IPS-18c (cell line): ENCODE measurements around the gene SSR1.

Experiments used
- H3K4me3 ChIP-seq: 2 replicates; pipeline ENCODE4 v1.7.0; 2013; ENCODE audit warnings: low read depth, mild to moderate bottlenecking, low read length, moderate library complexity; ENCODE audit not compliant: insufficient read depth
- H3K9me3 ChIP-seq: one replicate; pipeline ENCODE4 v1.6.1; 2013; ENCODE audit warnings: mild to moderate bottlenecking, low read length, moderate library complexity; ENCODE audit not compliant: control insufficient read depth, insufficient read depth

Gene SSR1

GRCh38 chr6:7237653-7238188 is 75.3 kb downstream of the SSR1 start:
- H3K4me3 ChIP-seq = no peak overlapping the region
- H3K9me3 ChIP-seq = no peaks in the 10 kb centered on the region

GRCh38 chr6:7236306-7237209 is 76.4 kb downstream of the SSR1 start:
- no peak overlapping the region for H3K4me3 ChIP-seq
- H3K9me3 ChIP-seq = no peaks in the 10 kb centered on the region

- no peak overlapping the region for H3K4me3 ChIP-seq
- no peaks in the 10 kb centered on the region for H3K9me3 ChIP-seq
These were observed 77.2 kb downstream of the SSR1 start for GRCh38 chr6:7235712-7236305.

- Histone ChIP-seq H3K9me3 (no peaks in the 10 kb centered on the region), H3K4me3 (no peak overlapping the region)
These were observed 78.5 kb downstream of the SSR1 start for GRCh38 chr6:7234547-7234946.

- Histone ChIP-seq H3K4me3 (no peak overlapping the region), H3K9me3 (no peaks in the 10 kb centered on the region)
These were observed 80.6 kb downstream of the SSR1 start for GRCh38 chr6:7232351-7232750.

- H3K9me3 ChIP-seq = no peaks in the 10 kb centered on the region
- no peak overlapping the region for H3K4me3 ChIP-seq
These were observed 81.9 kb downstream of the SSR1 start for GRCh38 chr6:7230956-7231713.

- Histone ChIP-seq H3K9me3 (no peaks in the 10 kb centered on the region), H3K4me3 (no peak overlapping the region)
These were observed 82.7 kb downstream of the SSR1 start for GRCh38 chr6:7230327-7230691.

- H3K9me3 ChIP-seq = no peaks in the 10 kb centered on the region
These were observed 83.3 kb downstream of the SSR1 start for GRCh38 chr6:7229376-7230326.

GRCh38 chr6:7228662-7229375 is 84.2 kb downstream of the SSR1 start:
- H3K4me3 ChIP-seq = no peak overlapping the region
- no peaks in the 10 kb centered on the region for H3K9me3 ChIP-seq

More at GRCh38 chr6:7229376-7230326, 83.3 kb downstream of the SSR1 start:
- H3K4me3 ChIP-seq = no peak overlapping the region

- no peak overlapping the region for H3K4me3 ChIP-seq
- no peaks in the 10 kb centered on the region for H3K9me3 ChIP-seq
These were observed 88.3 kb downstream of the SSR1 start for GRCh38 chr6:7224731-7225130.

- Histone ChIP-seq H3K4me3 (no peak overlapping the region), H3K9me3 (no peaks in the 10 kb centered on the region)
These were observed 90.8 kb downstream of the SSR1 start for GRCh38 chr6:7222197-7222596.

GRCh38 chr6:7219310-7219709 is 93.7 kb downstream of the SSR1 start:
- Histone ChIP-seq H3K9me3 (no peaks in the 10 kb centered on the region), H3K4me3 (no peak overlapping the region)

- Histone ChIP-seq H3K9me3 (no peaks in the 10 kb centered on the region), H3K4me3 (no peak overlapping the region)
These were observed 94.5 kb downstream of the SSR1 start for GRCh38 chr6:7218406-7218988.
